Testis (tissue), 3 donors: Measurements from ENCODE around the gene KCNQ1. TPM values are rescaled to one million over a fixed set of nuclear protein-coding genes. Genes with fewer than 3 reads are reported as not detected.

ENCODE experiments used
- DNase-seq: peaks from one replicate; pipeline ENCODE4 v3.0.0-alpha.2; 2019
- H3K27ac ChIP-seq, 2 donors: fragments of 200-600 bp; sonication (generic); one replicate each; pipeline ENCODE4 v1.5.1; 2019
- H3K27me3 ChIP-seq: fragments of 200-600 bp; sonication (generic); one replicate; pipeline ENCODE4 v1.5.1; 2019
- H3K36me3 ChIP-seq: fragments of 200-600 bp; sonication (generic); one replicate; pipeline ENCODE4 v1.5.1; 2017; ENCODE audit warnings: low read depth; ENCODE audit errors: missing control alignments
- H3K4me1 ChIP-seq: fragments of 200-600 bp; sonication (generic); one replicate; pipeline ENCODE4 v1.5.1; 2019
- H3K4me3 ChIP-seq, 2 donors: fragments of 200-600 bp; sonication (generic); one replicate each; pipeline ENCODE4 v1.5.1; 2017 to 2019
- H3K9me3 ChIP-seq: fragments of 200-600 bp; sonication (generic); one replicate; pipeline ENCODE4 v1.5.1; 2017
- CTCF ChIP-seq, 3 experiments: fragments of 450-650 bp in 2 of 3; fragments of 200-600 bp in 1 of 3; sonication (generic) in 1 of 3; IDR thresholded peaks; one replicate each; pipeline ENCODE4 v1.5.1; 2016 to 2019; ENCODE audit warnings: antibody characterized with exemption in 3 of 3, mild to moderate bottlenecking in 2 of 3, moderate library complexity in 1 of 3
- POLR2A ChIP-seq: fragments of 450-650 bp; IDR thresholded peaks from one replicate; pipeline ENCODE4 v1.6.1; 2017; ENCODE audit warnings: antibody characterized with exemption, mild to moderate bottlenecking, moderate library complexity
- WGBS, 2 donors: methylation state at CpG; one replicate each; pipeline ENCODE4 v1.1.5; 2018; 5-methylcytosine and 5-hydroxymethylcytosine counted together
- intact Hi-C: fragments of 100-400 bp; cut with DNase I; formaldehyde crosslinking; loops from one replicate; pipeline ENCODE4 v1.15.1; 2023; ENCODE audit warnings: low total_unique reads
- polyA plus RNA-seq: library from polyadenylated mRNA; stranded (reverse); fragments of 350-450 nt; fragmentation: Illumina TruSeq; extraction: RNeasy Lipid Tissue Mini Kit (QIAGEN cat#74804); gene quantifications from one replicate; pipeline ENCODE4 v1.2.3, GENCODE V29; 2014; ENCODE audit warnings: low read depth, low replicate concordance; ENCODE audit not compliant: insufficient read depth
- total RNA-seq, 2 donors: library from RNA; depleted of rRNA; stranded (reverse); fragments of >200 nt; gene quantifications; one replicate each; pipeline ENCODE4 v1.2.3, GENCODE V29; 2016

The KCNQ1 gene
- total and polyA plus RNA-seq, 3 donors from 2014 or later: 6.0 to 24.2 (median 12.8) TPM

GRCh38 chr11:2788168-2789071 is 343.6 kb downstream of the KCNQ1 start:
- no peaks in the 10 kb centered on the region for H3K36me3 ChIP-seq
- H3K27ac ChIP-seq: no peak overlapping the region
- H3K9me3 ChIP-seq: no peaks in the 10 kb centered on the region
- no peaks in the 10 kb centered on the region for H3K27me3 ChIP-seq
- DNase-seq: peak; percentile 8
- intact Hi-C loops: no loop called here
- H3K4me1 ChIP-seq: peaks cover 6% of the 10 kb centered on the region
- no peak overlapping the region for H3K4me3 ChIP-seq
- TF ChIP-seq CTCF (IDR thresholded peaks at IDR 0.05) (no peak), POLR2A (no peak)
- WGBS, 2 donors: 70 to 71% methylated on average over 10 to 22 of the region's 22 CpGs

- intact Hi-C loops: no loop called here
Measured at GRCh38 chr11:2789331-2789730, 344.5 kb downstream of the KCNQ1 start.

GRCh38 chr11:2789791-2790567 is 345.2 kb downstream of the KCNQ1 start:
- H3K4me1 ChIP-seq: peaks cover 6% of the 10 kb centered on the region
- no peaks in the 10 kb centered on the region for H3K9me3 ChIP-seq
- intact Hi-C loops: no loop called here
- no peaks in the 10 kb centered on the region for H3K36me3 ChIP-seq
- WGBS, 2 donors: 96 to 98% methylated on average over 5 to 6 of the region's 6 CpGs
- H3K4me3 ChIP-seq: no peak overlapping the region
- no peak overlapping the region for H3K27ac ChIP-seq
- no peaks in the 10 kb centered on the region for H3K27me3 ChIP-seq
- TF ChIP-seq POLR2A (no peak), CTCF (IDR thresholded peaks at IDR 0.05) (no peak)
- peak; percentile 10 for DNase-seq

More at GRCh38 chr11:2789331-2789730, 344.5 kb downstream of the KCNQ1 start:
- TF ChIP-seq POLR2A: no peak
- TF ChIP-seq CTCF (IDR thresholded peaks at IDR 0.05): no peak
- peaks cover 6% of the 10 kb centered on the region for H3K4me1 ChIP-seq
- H3K9me3 ChIP-seq: no peaks in the 10 kb centered on the region
- DNase-seq: no peak
- no peak overlapping the region for H3K4me3 ChIP-seq
- no peaks in the 10 kb centered on the region for H3K36me3 ChIP-seq
- no peaks in the 10 kb centered on the region for H3K27me3 ChIP-seq
- WGBS, 2 donors: 90 to 92% methylated on average over 14 to 18 of the region's 18 CpGs
- no peak overlapping the region for H3K27ac ChIP-seq

- no peak overlapping the region for H3K27ac ChIP-seq
- intact Hi-C loops: no loop called here
- peaks cover 6% of the 10 kb centered on the region for H3K4me1 ChIP-seq
- no peaks in the 10 kb centered on the region for H3K27me3 ChIP-seq
- no peaks in the 10 kb centered on the region for H3K9me3 ChIP-seq
- H3K4me3 ChIP-seq: no peak overlapping the region
- TF ChIP-seq POLR2A (no peak), CTCF (IDR thresholded peaks at IDR 0.05) (no peak)
- no peaks in the 10 kb centered on the region for H3K36me3 ChIP-seq
- DNase-seq: peak; percentile 7
- 61 to 92% methylated on average over 12 to 14 of the region's 14 CpGs for WGBS, 2 donors
Measured at GRCh38 chr11:2790568-2790921, 345.7 kb downstream of the KCNQ1 start.
